DND-41 (cell line): ENCODE results near the gene CDK11B.
A peak's percentile ranks its signal among the peaks of the same experiment; 100 is the strongest.

Experiments
- ATAC-seq: fragments of 200-7000 bp; cut with Tn5 transposase; 3 replicates; pipeline ENCODE4 v1.9.1; 2021; ENCODE audit warnings: low read depth; ENCODE audit not compliant: insufficient read depth
- DNase-seq: peaks from one replicate; pipeline ENCODE4 v3.0.0-alpha.2; 2020
- H2AFZ ChIP-seq: 2 replicates; pipeline ENCODE4 v1.6.0; 2012; ENCODE audit warnings: low read depth, low read length
- H3K27ac ChIP-seq: 2 replicates; pipeline ENCODE4 v1.5.1; 2012; ENCODE audit warnings: low read length, inconsistent platforms
- H3K27me3 ChIP-seq: fragments of 200-600 bp; sonication (generic); 2 replicates; pipeline ENCODE4 v1.6.0; 2012; ENCODE audit warnings: low read length, mild to moderate bottlenecking, inconsistent platforms; ENCODE audit not compliant: insufficient read depth, poor library complexity
- H3K36me3 ChIP-seq: 2 replicates; pipeline ENCODE4 v1.5.1; 2012; ENCODE audit warnings: low read length, inconsistent platforms; ENCODE audit not compliant: insufficient read depth
- H3K4me1 ChIP-seq: 2 replicates; pipeline ENCODE4 v1.5.1; 2012; ENCODE audit warnings: mild to moderate bottlenecking, low read length; ENCODE audit not compliant: insufficient read depth
- H3K4me2 ChIP-seq: 2 replicates; pipeline ENCODE4 v1.6.0; 2012; ENCODE audit warnings: mild to moderate bottlenecking, moderate library complexity, low read length, inconsistent platforms; ENCODE audit not compliant: insufficient read depth
- H3K4me3 ChIP-seq, 2 experiments: fragments of 200-600 bp in 1 of 2; shearing (Covaris generic) in 1 of 2; 2 replicates each; pipeline ENCODE4 v1.5.1; 2012 to 2016; ENCODE audit warnings: inconsistent platforms in 2 of 2, low read length in 2 of 2, mild to moderate bottlenecking in 2 of 2, low read depth in 1 of 2, moderate library complexity in 1 of 2
- H3K79me2 ChIP-seq: 2 replicates; pipeline ENCODE4 v1.6.0; 2012; ENCODE audit warnings: low read length, inconsistent platforms; ENCODE audit not compliant: insufficient read depth
- H3K9ac ChIP-seq: 2 replicates; pipeline ENCODE4 v1.6.0; 2012; ENCODE audit warnings: low read depth, mild to moderate bottlenecking, inconsistent platforms, low read length, moderate library complexity
- H3K9me3 ChIP-seq: 2 replicates; pipeline ENCODE4 v1.5.1; 2012; ENCODE audit warnings: low read length, moderate library complexity, mild to moderate bottlenecking, inconsistent platforms; ENCODE audit not compliant: insufficient read depth, severe bottlenecking
- H4K20me1 ChIP-seq: 2 replicates; pipeline ENCODE4 v1.6.0; 2012; ENCODE audit warnings: low read length; ENCODE audit not compliant: insufficient read depth
- EZH2 ChIP-seq: IDR thresholded peaks from 3 replicates; pipeline ENCODE4 v1.6.1; 2012; ENCODE audit warnings: borderline replicate concordance, low read depth, mild to moderate bottlenecking, moderate library complexity, low read length, inconsistent platforms; ENCODE audit not compliant: severe bottlenecking
- TF ChIP-seq, protein P1 (sequence below): IDR thresholded peaks from 2 replicates; pipeline ENCODE4 v1.5.1; 2012; ENCODE audit warnings: borderline replicate concordance, low read length, moderate library complexity, mild to moderate bottlenecking; ENCODE audit not compliant: poor library complexity, severe bottlenecking; ENCODE audit errors: extremely low read depth

Gene CDK11B

DNA sequence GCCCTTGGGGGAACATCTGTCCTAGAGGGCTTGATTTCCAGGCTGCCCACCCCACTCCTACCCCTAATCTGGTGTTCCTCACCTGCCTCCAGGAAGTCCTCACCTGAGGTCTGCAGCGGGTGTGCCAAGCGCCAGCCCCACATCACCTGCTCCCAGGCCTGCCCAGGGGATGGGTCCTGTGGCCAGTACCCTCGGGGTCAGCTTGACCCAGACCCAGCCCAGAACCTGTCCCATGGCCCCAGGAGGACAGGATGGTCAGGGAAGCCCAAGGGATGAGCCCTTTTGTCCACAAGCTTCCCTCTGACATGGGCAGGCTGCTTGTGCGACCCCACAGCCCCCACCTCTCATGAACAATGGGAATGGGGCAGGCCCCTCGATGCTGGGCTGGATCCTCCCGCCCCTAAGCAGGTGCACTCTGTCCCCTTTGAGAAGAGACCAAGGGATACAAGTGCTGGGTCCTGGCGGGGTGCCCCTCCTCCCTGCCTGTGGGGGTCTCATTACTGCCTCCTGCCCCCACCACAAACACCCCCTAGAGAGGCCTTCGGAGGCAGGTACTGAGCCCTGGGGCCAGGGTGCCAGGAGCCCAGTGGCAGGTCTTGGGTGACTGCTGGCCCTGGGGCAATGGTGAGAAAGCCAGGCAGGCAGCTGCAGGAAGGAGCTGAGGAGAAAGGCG lies 40.3 kb downstream of the CDK11B start:
- no peak for ATAC-seq
- H4K20me1 ChIP-seq: peaks cover 31% of the 10 kb centered on the region

DNA sequence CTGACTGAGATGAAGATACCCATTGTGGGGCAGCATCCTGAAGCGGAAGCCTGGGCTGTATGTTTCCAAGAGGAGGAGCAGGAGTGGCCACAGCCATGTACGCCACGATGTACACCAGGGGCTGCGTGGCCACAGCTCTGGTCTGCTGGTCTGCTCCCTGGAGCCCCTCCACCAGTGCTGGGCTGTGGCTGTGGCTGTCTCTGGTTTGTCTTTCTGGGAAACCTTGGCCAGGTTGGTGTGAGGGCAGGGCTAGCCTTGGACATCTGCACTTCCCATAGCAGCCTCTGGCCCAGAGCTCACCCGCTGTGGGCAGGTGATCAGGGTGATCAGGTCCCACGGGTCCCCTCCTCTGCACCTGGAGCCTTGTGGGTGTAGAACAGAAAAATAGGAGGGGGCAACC lies 40.9 kb downstream of the CDK11B start:
- Histone ChIP-seq H3K27ac (no peak overlapping the region), H3K9me3 (no peaks in the 10 kb centered on the region), H3K36me3 (peaks cover 21% of the 10 kb centered on the region), H4K20me1 (peaks cover 31% of the 10 kb centered on the region), H3K27me3 (no peaks in the 10 kb centered on the region), H3K79me2 (peaks cover 32% of the 10 kb centered on the region), H3K4me1 (peaks cover 38% of the 10 kb centered on the region), H3K4me3 (no peak overlapping the region), H3K9ac (no peak overlapping the region), H2AFZ (no peak overlapping the region), H3K4me2 (peak overlapping the region; percentile 85; the same call in 1 of the 2 replicates)
- DNase-seq: no peak
- TF ChIP-seq, protein P1, sequence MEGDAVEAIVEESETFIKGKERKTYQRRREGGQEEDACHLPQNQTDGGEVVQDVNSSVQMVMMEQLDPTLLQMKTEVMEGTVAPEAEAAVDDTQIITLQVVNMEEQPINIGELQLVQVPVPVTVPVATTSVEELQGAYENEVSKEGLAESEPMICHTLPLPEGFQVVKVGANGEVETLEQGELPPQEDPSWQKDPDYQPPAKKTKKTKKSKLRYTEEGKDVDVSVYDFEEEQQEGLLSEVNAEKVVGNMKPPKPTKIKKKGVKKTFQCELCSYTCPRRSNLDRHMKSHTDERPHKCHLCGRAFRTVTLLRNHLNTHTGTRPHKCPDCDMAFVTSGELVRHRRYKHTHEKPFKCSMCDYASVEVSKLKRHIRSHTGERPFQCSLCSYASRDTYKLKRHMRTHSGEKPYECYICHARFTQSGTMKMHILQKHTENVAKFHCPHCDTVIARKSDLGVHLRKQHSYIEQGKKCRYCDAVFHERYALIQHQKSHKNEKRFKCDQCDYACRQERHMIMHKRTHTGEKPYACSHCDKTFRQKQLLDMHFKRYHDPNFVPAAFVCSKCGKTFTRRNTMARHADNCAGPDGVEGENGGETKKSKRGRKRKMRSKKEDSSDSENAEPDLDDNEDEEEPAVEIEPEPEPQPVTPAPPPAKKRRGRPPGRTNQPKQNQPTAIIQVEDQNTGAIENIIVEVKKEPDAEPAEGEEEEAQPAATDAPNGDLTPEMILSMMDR: no peak
- no peak for TF ChIP-seq EZH2
- no peak for ATAC-seq

More for the DNA sequence above, 40.3 kb downstream of the CDK11B start:
- H3K4me3 ChIP-seq: no peak overlapping the region
- peaks cover 31% of the 10 kb centered on the region for H3K79me2 ChIP-seq
- no peak overlapping the region for H2AFZ ChIP-seq
- H3K4me2 ChIP-seq: no peak overlapping the region
- H3K36me3 ChIP-seq: peaks cover 21% of the 10 kb centered on the region
- no peak overlapping the region for H3K27ac ChIP-seq
- no peak overlapping the region for H3K9ac ChIP-seq
- peaks cover 35% of the 10 kb centered on the region for H3K4me1 ChIP-seq
- H3K27me3 ChIP-seq: no peaks in the 10 kb centered on the region
- no peak for DNase-seq
- TF ChIP-seq EZH2: no peak
- TF ChIP-seq, protein P1: no peak
- H3K9me3 ChIP-seq: no peaks in the 10 kb centered on the region

DNA sequence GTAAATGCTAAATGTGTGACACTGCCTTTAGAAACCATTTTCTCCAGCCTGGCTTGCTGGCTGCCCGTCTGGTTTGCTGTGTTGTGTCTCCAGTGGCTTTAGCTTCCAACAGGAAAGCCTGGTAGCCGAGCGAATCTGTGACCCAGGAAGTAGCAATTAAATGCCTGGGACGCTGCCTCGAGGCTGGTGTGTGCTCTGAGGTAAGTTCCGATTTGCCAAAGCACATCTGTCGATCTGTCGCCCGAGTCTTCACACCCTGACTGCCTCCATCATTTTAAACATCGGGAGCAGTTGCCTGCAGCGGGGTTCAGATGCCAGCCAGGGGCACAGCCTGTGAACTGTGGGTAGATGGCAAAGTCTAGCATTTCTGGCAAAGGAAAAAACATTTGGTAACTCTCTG lies 41.3 kb downstream of the CDK11B start:
- H3K4me2 ChIP-seq: peak overlapping the region; percentile 85
- peaks cover 31% of the 10 kb centered on the region for H4K20me1 ChIP-seq
- no peak overlapping the region for H3K27ac ChIP-seq
- no peaks in the 10 kb centered on the region for H3K9me3 ChIP-seq
- peaks cover 38% of the 10 kb centered on the region for H3K4me1 ChIP-seq
- TF ChIP-seq, protein P1: no peak
- H3K27me3 ChIP-seq: no peaks in the 10 kb centered on the region
- H3K79me2 ChIP-seq: peaks cover 32% of the 10 kb centered on the region
- H3K36me3 ChIP-seq: peaks cover 21% of the 10 kb centered on the region
- H3K4me3 ChIP-seq: peak overlapping the region in 1 of 2 experiments; percentile 99; a peak in 1 of 4 replicates
- H3K9ac ChIP-seq: no peak overlapping the region
- ATAC-seq: no peak
- no peak overlapping the region for H2AFZ ChIP-seq
- no peak for DNase-seq

DNA sequence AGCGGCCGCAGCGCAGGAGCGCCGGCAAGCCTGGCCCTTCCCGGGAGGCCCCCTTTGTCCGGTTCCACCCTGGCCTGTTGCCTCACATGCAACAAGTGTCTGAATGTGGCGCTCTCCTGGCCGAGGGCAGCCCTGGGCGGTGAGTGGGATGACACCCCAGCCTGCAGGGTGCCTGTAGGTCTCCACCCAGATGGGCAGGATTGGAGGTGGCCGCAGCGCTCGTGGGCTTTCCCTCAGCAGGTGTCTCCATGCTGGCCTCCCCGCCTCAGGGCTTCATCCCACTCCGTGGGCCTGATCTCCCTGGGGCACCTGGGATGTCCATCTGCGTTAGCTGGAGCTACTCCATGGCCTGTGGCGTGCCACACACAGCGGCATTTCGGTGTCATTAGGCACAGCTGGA lies 42.0 kb downstream of the CDK11B start:
- no peak overlapping the region for H3K27ac ChIP-seq
- peaks cover 32% of the 10 kb centered on the region for H3K79me2 ChIP-seq
- DNase-seq (no peak), ATAC-seq (no peak)
- peak overlapping the region; percentile 100 for H3K9ac ChIP-seq
- H2AFZ ChIP-seq: no peak overlapping the region
- peaks cover 21% of the 10 kb centered on the region for H3K36me3 ChIP-seq
- H3K4me2 ChIP-seq: peak overlapping the region; percentile 85
- TF ChIP-seq EZH2: no peak
- TF ChIP-seq, protein P1: no peak
- no peaks in the 10 kb centered on the region for H3K9me3 ChIP-seq
- H3K4me1 ChIP-seq: peaks cover 38% of the 10 kb centered on the region
- no peaks in the 10 kb centered on the region for H3K27me3 ChIP-seq
- H4K20me1 ChIP-seq: peaks cover 31% of the 10 kb centered on the region
- peak overlapping the region; percentile 81 to 99; a peak in 3 of 4 replicates for H3K4me3 ChIP-seq
